Kidney tubule cell (primary cell): ENCODE data around the gene UTP3.
"Not testable (repeated sequence)": the region's sequence is repeated elsewhere in the genome, so short reads cannot be mapped to it uniquely, and the experiment has no call there.

Source experiments
- DNase-seq: peaks from one replicate; pipeline ENCODE4 v3.0.0-alpha.2; 2018; ENCODE audit warnings: low spot score

UTP3 gene

GRCh38 chr4:70682142-70682541 lies 6.2 kb upstream of the UTP3 start:
- DNase-seq: not testable (repeated sequence)

- DNase-seq: no peak
Observed at GRCh38 chr4:70687392-70687791, 940 bp upstream of the UTP3 start.

- DNase-seq: no peak
Observed at GRCh38 chr4:70688795-70689231, 481 bp downstream of the UTP3 start.

DNA sequence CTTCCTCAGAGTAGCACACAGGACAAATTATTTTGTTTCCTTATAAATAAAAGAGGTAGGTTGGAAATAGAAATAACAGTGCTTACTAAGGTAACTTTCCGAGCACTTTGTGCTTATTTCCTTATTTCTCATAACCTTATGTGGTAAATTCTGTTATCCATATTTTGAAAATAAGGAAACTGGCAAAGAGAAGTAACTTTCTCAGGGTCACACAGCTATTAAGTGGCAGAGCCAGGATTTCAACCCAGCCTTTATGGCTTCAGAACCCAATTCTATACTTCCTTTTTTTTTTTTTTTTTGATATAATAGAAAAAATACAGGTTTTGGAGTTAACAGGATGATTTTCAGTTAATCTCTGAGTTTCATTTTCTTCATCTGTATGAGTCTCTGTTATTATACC lies 3.3 kb downstream of the UTP3 start:
- DNase-seq: no peak

- DNase-seq: not testable (repeated sequence)
Observed at GRCh38 chr4:70694633-70695032, 6.3 kb downstream of the UTP3 start.

GRCh38 chr4:70698435-70698834 lies 10.1 kb downstream of the UTP3 start:
- DNase-seq: not testable (repeated sequence)

GRCh38 chr4:70700712-70701111 lies 12.4 kb downstream of the UTP3 start:
- no peak for DNase-seq

- no peak for DNase-seq
Observed at GRCh38 chr4:70701271-70701670, 12.9 kb downstream of the UTP3 start.

DNA sequence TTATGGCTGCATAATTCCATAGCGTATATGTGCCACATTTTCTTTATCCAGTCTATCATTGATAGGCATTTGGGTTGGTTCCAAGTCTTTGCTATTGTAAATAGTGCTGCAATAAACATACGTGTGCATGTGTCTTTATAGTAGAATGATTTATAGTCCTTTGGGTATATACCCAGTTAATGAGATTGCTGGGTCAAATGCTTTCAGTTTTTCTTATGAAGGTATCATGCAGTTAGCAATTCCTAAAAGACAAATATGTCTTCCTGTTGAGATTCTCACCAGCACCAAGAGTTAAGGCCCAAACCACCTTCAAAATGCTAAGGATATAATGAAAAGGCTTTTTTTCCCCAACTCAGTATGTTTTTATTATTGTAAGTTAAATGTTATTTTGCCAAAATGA lies 14.3 kb downstream of the UTP3 start:
- DNase-seq: not testable (repeated sequence)

DNA sequence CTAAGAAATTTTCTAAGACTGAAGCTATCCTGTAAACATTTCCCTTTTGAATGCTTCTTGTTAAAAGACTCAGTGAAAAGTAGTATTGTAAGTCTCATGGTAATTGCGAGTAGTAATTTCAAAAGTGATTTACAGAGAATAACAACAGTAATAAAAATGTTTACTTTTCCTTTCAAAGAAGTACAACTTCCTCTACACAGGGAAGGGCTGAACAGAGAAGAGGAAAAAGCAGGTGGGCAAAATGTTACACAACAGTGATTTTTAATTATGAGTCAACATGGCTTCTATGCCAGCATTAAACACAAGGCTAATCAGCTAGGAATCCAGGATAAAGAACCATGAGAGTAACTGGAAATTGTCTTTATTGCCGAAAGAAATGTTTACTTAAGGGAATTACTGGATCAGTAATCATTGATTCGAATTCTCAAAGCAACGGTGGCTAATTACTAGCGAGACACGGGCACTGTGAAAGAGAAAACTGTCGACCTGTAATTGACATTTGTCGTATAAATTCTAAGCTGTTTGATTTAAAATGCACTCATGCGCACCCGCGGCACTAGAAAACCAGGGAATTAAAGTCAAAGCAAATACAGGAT lies 15.4 kb downstream of the UTP3 start:
- DNase-seq: peak; percentile 79

- DNase-seq: peak; percentile 83
Observed at GRCh38 chr4:70704215-70704930, 16.0 kb downstream of the UTP3 start.

DNA sequence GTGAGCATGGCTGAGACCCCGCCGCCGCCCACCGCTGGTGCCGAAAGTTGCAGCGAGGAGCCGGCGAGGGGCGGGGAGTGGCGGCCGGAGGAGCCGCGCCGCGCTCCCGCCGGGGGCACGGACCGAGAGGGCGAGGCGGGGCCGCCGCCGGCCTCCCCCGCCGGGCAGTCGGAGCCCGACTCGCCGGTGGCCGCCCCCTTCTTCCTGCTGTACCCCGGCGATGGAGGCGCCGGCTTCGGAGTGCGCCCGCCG lies 16.5 kb downstream of the UTP3 start:
- DNase-seq: no peak

DNA sequence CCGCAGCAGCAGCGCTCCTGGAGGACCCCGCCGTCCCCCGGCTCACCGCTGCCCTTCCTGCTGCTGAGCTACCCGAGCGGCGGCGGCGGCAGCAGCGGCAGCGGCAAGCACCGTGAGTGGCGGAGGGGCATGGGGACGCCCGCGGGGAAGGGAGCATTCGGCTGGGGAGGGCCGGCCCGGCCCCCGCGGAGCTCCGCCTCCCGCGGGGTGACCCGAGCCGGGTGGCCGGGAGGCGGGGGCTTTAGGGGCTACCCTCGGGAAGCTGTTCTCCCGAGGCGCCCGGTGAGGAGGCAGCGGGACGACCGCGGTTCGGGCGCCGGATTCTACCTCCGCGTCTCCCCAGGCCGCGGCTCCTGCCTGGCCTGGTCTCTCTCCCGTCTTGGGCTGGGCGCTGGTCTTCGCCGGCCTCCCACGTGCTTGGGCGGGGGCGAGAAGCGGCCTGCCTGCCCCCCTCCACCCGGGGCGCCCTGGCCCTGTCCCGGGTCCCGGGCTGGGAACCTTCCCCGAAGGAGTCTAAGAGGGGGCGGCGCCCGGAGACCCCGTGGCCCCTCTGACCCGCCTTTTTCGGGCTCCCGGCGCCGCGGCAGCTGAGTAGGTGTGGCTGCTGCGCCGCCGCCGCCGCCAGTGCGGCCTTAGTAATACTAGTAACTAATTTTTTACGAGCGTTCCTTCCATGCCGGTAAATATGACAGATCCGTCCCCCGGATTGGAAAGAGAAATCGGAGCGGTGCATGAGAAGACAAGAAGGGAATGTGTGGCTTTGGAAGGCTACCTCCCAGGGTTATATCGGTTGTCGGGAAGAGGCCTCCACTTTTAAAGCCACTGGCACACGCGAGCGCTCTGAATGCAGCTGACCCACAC lies 17.1 kb downstream of the UTP3 start:
- peak; percentile 77 for DNase-seq

GRCh38 chr4:70706044-70706461 lies 17.7 kb downstream of the UTP3 start:
- peak; percentile 14 for DNase-seq

GRCh38 chr4:70706516-70706915 lies 18.2 kb downstream of the UTP3 start:
- peak; percentile 50 for DNase-seq

GRCh38 chr4:70709611-70710205 lies 21.4 kb downstream of the UTP3 start:
- DNase-seq: peak; percentile 17

DNA sequence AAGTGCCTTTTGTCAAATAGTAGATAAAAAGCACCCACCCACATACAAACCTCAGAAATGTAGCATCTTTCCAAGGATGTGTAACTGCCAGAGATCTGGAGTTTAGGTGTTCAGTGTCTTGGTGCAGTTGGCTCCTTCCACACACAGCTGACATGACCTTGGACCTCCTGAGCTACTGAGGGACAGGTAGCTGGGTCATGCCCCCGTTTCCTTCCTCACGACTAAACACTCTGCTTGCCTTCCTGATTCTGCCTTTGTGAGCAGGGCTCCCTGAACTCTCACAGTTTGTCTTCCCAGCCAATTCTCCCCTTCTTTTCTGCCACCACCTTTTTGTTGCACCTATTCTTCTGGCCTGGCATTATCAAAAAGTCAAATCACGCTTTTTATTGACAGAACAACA lies 23.3 kb downstream of the UTP3 start:
- DNase-seq: no peak

DNA sequence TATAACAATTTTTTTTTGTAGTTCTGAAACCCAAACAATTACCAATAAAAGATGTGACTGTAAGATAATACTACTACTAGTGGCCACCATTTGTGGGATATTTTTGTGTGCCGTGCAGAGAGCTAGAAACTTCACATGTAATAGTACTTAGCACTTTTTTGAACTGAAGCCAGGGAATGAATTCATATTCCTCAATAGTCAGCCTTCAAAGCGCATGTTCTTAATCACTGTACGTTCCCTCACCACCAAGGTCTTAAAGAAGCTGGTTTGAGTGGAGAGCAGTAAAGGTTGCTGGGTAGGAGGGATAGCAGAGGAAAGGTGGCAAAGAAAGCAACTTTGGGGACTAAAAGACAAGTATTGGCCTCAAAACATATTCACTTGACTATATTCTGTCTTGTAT lies 23.8 kb downstream of the UTP3 start:
- DNase-seq: no peak

GRCh38 chr4:70712604-70713452 lies 24.5 kb downstream of the UTP3 start:
- DNase-seq: no peak

GRCh38 chr4:70713453-70714078 lies 25.2 kb downstream of the UTP3 start:
- no peak for DNase-seq
